K562 (cell line): ENCODE results near the gene NDUFA6. TPM values are rescaled to one million over a fixed set of nuclear protein-coding genes. Genes with fewer than 3 reads are reported as not detected.
"Not testable (repeated sequence)": the region's sequence is repeated elsewhere in the genome, so short reads cannot be mapped to it uniquely, and the experiment has no call there.

Source experiments
- ATAC-seq: fragments of 200-7000 bp; cut with Tn5 transposase; 3 replicates; pipeline ENCODE4 v1.9.1; 2020; ENCODE audit warnings: moderate library complexity
- BruUV-seq: library from RNA; stranded (reverse); fragments of 400-500 nt; replicated peaks from 2 replicates; lab custom pipeline; 2021; lab: Mats Ljungman, UMichigan
- CTCF ChIA-PET: fragments of 300-600 bp; formaldehyde crosslinking; extraction: SDS; loops from one replicate; lab custom pipeline; 2021; ENCODE audit warnings: low intra/inter-chr PET ratio; lab: Yijun Ruan, JAX
- POLR2A ChIA-PET: fragments of 300-600, 350-650 bp; sonication (Branson Sonifier 250); formaldehyde crosslinking; extraction: SDS; loops from one replicate; lab custom pipeline; 2021; ENCODE audit warnings: antibody characterized with exemption, inconsistent platforms; lab: Yijun Ruan, JAX
- DNase-seq, 4 experiments: peaks; one replicate each; pipeline versions ENCODE4 v3.0.0 to v3.0.0-alpha.2; 2011 to 2018; ENCODE audit warnings: low spot score in 3 of 4, mixed read lengths in 3 of 4; ENCODE audit errors: extremely low read depth in 1 of 4
- FAIRE-seq: peaks from 2 replicates; lab custom pipeline; 2011; peaks lifted over from hg19 to GRCh38; lab: Jason Lieb, UNC
- H2AFZ ChIP-seq: 2 replicates; pipeline ENCODE4 v1.6.0; 2011; ENCODE audit warnings: low read depth, low read length, control low read depth, inconsistent platforms
- H3K27ac ChIP-seq: fragments of 200-600 bp; 3 replicates; pipeline ENCODE4 v1.8.0; 2011; ENCODE audit warnings: low read depth, mild to moderate bottlenecking, control low read depth, inconsistent platforms, low read length, moderate library complexity, mixed read lengths; ENCODE audit errors: extremely low read depth
- H3K27me3 ChIP-seq, 2 experiments: fragments of 300-600 bp in 1 of 2; 2 replicates in 1 of 2; 3 replicates in 1 of 2; pipeline versions ENCODE4 v1.6.0 to v1.8.0; 2011; ENCODE audit warnings: inconsistent platforms in 2 of 2, low read length in 2 of 2, mild to moderate bottlenecking in 1 of 2, mixed read lengths in 1 of 2, moderate library complexity in 1 of 2; ENCODE audit not compliant: control insufficient read depth in 2 of 2, insufficient read depth in 2 of 2
- H3K36me3 ChIP-seq: fragments of 300-600 bp; 3 replicates; pipeline ENCODE4 v1.8.0; 2011; ENCODE audit warnings: mild to moderate bottlenecking, low read length, inconsistent platforms; ENCODE audit not compliant: control insufficient read depth, insufficient read depth
- H3K4me1 ChIP-seq, 2 experiments: fragments of 200-600 bp in 1 of 2; replicated peaks in 1 of 2; 2 replicates in 1 of 2; 3 replicates in 1 of 2; pipeline versions ENCODE4 v1.5.1 to v1.8.0; 2011; ENCODE audit warnings: inconsistent platforms in 2 of 2, low read length in 2 of 2, mild to moderate bottlenecking in 1 of 2, mixed read lengths in 1 of 2, moderate library complexity in 1 of 2; ENCODE audit not compliant: control insufficient read depth in 2 of 2, insufficient read depth in 2 of 2
- H3K4me2 ChIP-seq: 2 replicates; pipeline ENCODE4 v1.6.1; 2011; ENCODE audit warnings: low read length, control low read depth, inconsistent platforms, mixed read lengths; ENCODE audit not compliant: insufficient read depth
- H3K4me3 ChIP-seq: fragments of 200-600 bp; sonication (generic), shearing (Covaris generic); 2 replicates; pipeline ENCODE4 v1.5.1; 2016; ENCODE audit warnings: control low read depth, inconsistent platforms
- H3K79me2 ChIP-seq: fragments of 200-600 bp; 3 replicates; pipeline ENCODE4 v1.8.0; 2011; ENCODE audit warnings: low read length, inconsistent platforms; ENCODE audit not compliant: control insufficient read depth, insufficient read depth
- H3K9ac ChIP-seq, 2 experiments: 2 replicates each; pipeline versions ENCODE4 v1.6.0 to v1.6.1; 2011; ENCODE audit warnings: low read depth in 2 of 2, low read length in 2 of 2, control low read depth in 1 of 2, inconsistent platforms in 1 of 2, mild to moderate bottlenecking in 1 of 2, mixed read lengths in 1 of 2; ENCODE audit not compliant: insufficient read depth in 1 of 2
- H3K9me1 ChIP-seq: one replicate; pipeline ENCODE4 v1.6.0; 2011; ENCODE audit warnings: inconsistent platforms, mild to moderate bottlenecking, low read length, moderate library complexity; ENCODE audit not compliant: control insufficient read depth, insufficient read depth
- H3K9me3 ChIP-seq: replicated peaks from 2 replicates; pipeline ENCODE4 v1.5.1; 2011; ENCODE audit warnings: low read depth, low read length, inconsistent platforms; ENCODE audit not compliant: control insufficient read depth, insufficient read depth
- H4K20me1 ChIP-seq: replicated peaks from 2 replicates; pipeline ENCODE4 v1.6.1; 2011; ENCODE audit warnings: low read length, inconsistent platforms, mixed read lengths; ENCODE audit not compliant: control insufficient read depth, insufficient read depth
- CBX3 ChIP-seq, 2 experiments: IDR thresholded peaks; 1 replicate in 1 of 2; 2 replicates in 1 of 2; pipeline ENCODE4 v1.6.1; 2012; ENCODE audit warnings: inconsistent platforms in 2 of 2, low read length in 2 of 2, borderline replicate concordance in 1 of 2, control low read depth in 1 of 2
- CBX5 ChIP-seq: IDR thresholded peaks from 2 replicates; pipeline ENCODE4 v1.6.1; 2014; ENCODE audit warnings: low read depth, borderline replicate concordance
- RFX1 ChIP-seq: fragments of 450-650 bp; IDR thresholded peaks from 2 replicates; pipeline ENCODE4 v1.6.1; 2016; ENCODE audit warnings: mild to moderate bottlenecking, moderate library complexity
- TRIM24 ChIP-seq, 2 experiments: fragments of 450-650 bp; IDR thresholded peaks; 2 replicates each; pipeline ENCODE4 v1.6.1; 2016
- TRIM28 ChIP-seq: fragments of 450-650 bp; IDR thresholded peaks from 2 replicates; pipeline ENCODE4 v1.6.1; 2017
- XRCC3 ChIP-seq: fragments of 450-650 bp; IDR thresholded peaks from 2 replicates; pipeline ENCODE4 v1.6.1; 2017; ENCODE audit warnings: mild to moderate bottlenecking, moderate library complexity
- ZNF561 ChIP-seq: fragments of 450-650 bp; formaldehyde crosslinking; conservative IDR thresholded peaks from 2 replicates; pipeline ENCODE4 v1.4.0; 2020; ENCODE audit warnings: mild to moderate bottlenecking, moderate library complexity
- WGBS: fragments of 100-300 bp; shearing (Covaris generic); methylation state at CpG from one replicate; pipeline ENCODE4 v1.1.6; 2016; ENCODE audit warnings: low coverage, mixed read lengths; ENCODE audit not compliant: insufficient coverage; ENCODE audit errors: missing lambda C conversion rate; 5-methylcytosine and 5-hydroxymethylcytosine counted together
- in situ Hi-C: fragments of 300-500 bp; cut with MboI; formaldehyde crosslinking; loops from 4 replicates; pipeline ENCODE4 v1.15.0; 2018; ENCODE audit warnings: inconsistent platforms, mixed read lengths
- intact Hi-C: fragments of 100-400 bp; cut with micrococcal nuclease; formaldehyde crosslinking; loops from 2 replicates; pipeline ENCODE4 v1.14.2; 2022
- polyA plus RNA-seq, 8 experiments: library from polyadenylated mRNA; depleted of rRNA in 4 of 8; stranded (reverse) in 5 of 8; unstranded in 3 of 8; fragments of >200 nt; fragmentation: Nextera tagmentation in 2 of 8; fragmentation: Illumina TruSeq in 1 of 8; extraction: Ambion mirVana in 2 of 8; extraction: Trizol in 1 of 8; gene quantifications; 2 replicates each; pipeline versions ENCODE4 v1.2.1 to v1.2.3, GENCODE V29; 2011 to 2014; ENCODE audit warnings: inconsistent platforms in 1 of 8, missing spikeins in 1 of 8
- total RNA-seq, 7 experiments: library from RNA; depleted of rRNA in 6 of 7; stranded (reverse); fragments of >200 nt in 6 of 7; fragmentation: Illumina TruSeq in 2 of 7; extraction: Trizol in 2 of 7; gene quantifications; 2 replicates each; pipeline versions ENCODE4 v1.2.1 to v1.2.3, GENCODE V29; 2011 to 2021; ENCODE audit warnings: low replicate concordance in 1 of 7
- TF ChIP-seq, protein P1 (sequence below): fragments of 450-650 bp; IDR thresholded peaks from 2 replicates; pipeline ENCODE4 v1.6.1; 2018; ENCODE audit warnings: mild to moderate bottlenecking, low read depth; ENCODE audit not compliant: partially characterized antibody

The NDUFA6 gene
- total and polyA plus RNA-seq, 9 of the 15 experiments (the other 6 are each of a cell fraction or from before 2014, with no cell fraction given): 90.0 to 474 (median 128) TPM

GRCh38 chr22:42104332-42104860 lies 13.8 kb upstream of the NDUFA6 start:
- DNase-seq, BruUV-seq, H3K9me1 ChIP-seq, H4K20me1 ChIP-seq, in situ Hi-C loops, H3K4me3 ChIP-seq, H3K9ac ChIP-seq, H3K27ac ChIP-seq, H3K36me3 ChIP-seq, H3K4me1 ChIP-seq, CTCF ChIA-PET, FAIRE-seq, intact Hi-C loops, ATAC-seq, H2AFZ ChIP-seq, H3K9me3 ChIP-seq, H3K4me2 ChIP-seq, H3K79me2 ChIP-seq, POLR2A ChIA-PET, H3K27me3 ChIP-seq: not testable (repeated sequence)
- TF ChIP-seq ZNF561 (peak; percentile 81), CBX5 (peak; percentile 82; the same call in 1 of the 2 replicates), RFX1 (peak; percentile 39; the same call in 1 of the 2 replicates), TRIM28 (peak; percentile 92), TRIM24 (IDR thresholded peaks at IDR 0.05) (peak in 1 of 2 experiments; percentile 39; a peak in 1 of 4 replicates), CBX3 (IDR thresholded peaks at IDR 0.05; ENCODE audit: borderline replicate concordance in 1 of 2, low read length in 2 of 2) (peak in 1 of 2 experiments; percentile 82; a peak in 2 of 3 replicates), XRCC3 (peak; percentile 61; the same call in 1 of the 2 replicates)
- TF ChIP-seq, protein P1, sequence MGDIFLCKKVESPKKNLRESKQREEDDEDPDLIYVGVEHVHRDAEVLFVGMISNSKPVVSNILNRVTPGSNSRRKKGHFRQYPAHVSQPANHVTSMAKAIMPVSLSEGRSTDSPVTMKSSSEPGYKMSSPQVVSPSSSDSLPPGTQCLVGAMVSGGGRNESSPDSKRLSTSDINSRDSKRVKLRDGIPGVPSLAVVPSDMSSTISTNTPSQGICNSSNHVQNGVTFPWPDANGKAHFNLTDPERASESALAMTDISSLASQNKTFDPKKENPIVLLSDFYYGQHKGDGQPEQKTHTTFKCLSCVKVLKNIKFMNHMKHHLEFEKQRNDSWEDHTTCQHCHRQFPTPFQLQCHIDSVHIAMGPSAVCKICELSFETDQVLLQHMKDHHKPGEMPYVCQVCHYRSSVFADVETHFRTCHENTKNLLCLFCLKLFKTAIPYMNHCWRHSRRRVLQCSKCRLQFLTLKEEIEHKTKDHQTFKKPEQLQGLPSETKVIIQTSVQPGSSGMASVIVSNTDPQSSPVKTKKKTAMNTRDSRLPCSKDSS: peak; percentile 96
- 37% methylated on average over 6 of the region's 6 CpGs for WGBS
